Upper lobe of left lung (tissue), 6 donors: ENCODE results near the gene NBEA. TPM values are rescaled to one million over a fixed set of nuclear protein-coding genes. Genes with fewer than 3 reads are reported as not detected.

Source experiments
- ATAC-seq, 2 donors: fragments of 200-7000 bp; cut with Tn5 transposase; one replicate each; pipeline ENCODE4 v1.9.1; 2022; ENCODE audit warnings: mild to moderate bottlenecking in 2 of 2, moderate library complexity in 2 of 2; ENCODE audit not compliant: low FRiP score in 2 of 2
- DNase-seq, 2 donors: peaks; one replicate each; pipeline ENCODE4 v3.0.0-alpha.2; 2019 to 2020
- H3K27ac ChIP-seq, 4 donors: fragments of 200-600 bp; sonication (generic); one replicate each; pipeline ENCODE4 v1.5.1; 2016 to 2019
- H3K27me3 ChIP-seq, 4 donors: fragments of 200-600 bp; sonication (generic); one replicate each; pipeline ENCODE4 v1.5.1; 2017 to 2019
- H3K36me3 ChIP-seq, 4 donors: fragments of 200-600 bp; sonication (generic); one replicate each; pipeline ENCODE4 v1.5.1; 2016 to 2019
- H3K4me1 ChIP-seq, 4 donors: fragments of 200-600 bp; sonication (generic); one replicate each; pipeline ENCODE4 v1.5.1; 2018 to 2019
- H3K4me3 ChIP-seq, 4 donors: fragments of 200-600 bp; sonication (generic); one replicate each; pipeline ENCODE4 v1.5.1; 2017 to 2019; ENCODE audit warnings: mild to moderate bottlenecking in 2 of 4, moderate library complexity in 1 of 4
- H3K9me3 ChIP-seq, 4 donors: fragments of 200-600 bp; sonication (generic); one replicate each; pipeline ENCODE4 v1.5.1; 2018 to 2019
- EP300 ChIP-seq, 4 donors: sonication (generic); formaldehyde crosslinking; IDR thresholded peaks; one replicate each; pipeline ENCODE4 v1.5.1; 2017; ENCODE audit warnings: antibody characterized with exemption in 4 of 4, control low read depth in 2 of 4
- POLR2A ChIP-seq, 4 donors: fragments of 450-650 bp; IDR thresholded peaks; one replicate each; pipeline ENCODE4 v1.5.1; 2016 to 2017; ENCODE audit warnings: antibody characterized with exemption in 4 of 4, mild to moderate bottlenecking in 2 of 4
- POLR2AphosphoS5 ChIP-seq, 2 donors: sonication (generic); formaldehyde crosslinking; IDR thresholded peaks; one replicate each; pipeline ENCODE4 v1.5.1; 2017; ENCODE audit warnings: antibody characterized with exemption in 2 of 2
- WGBS, 2 donors: methylation state at CpG; one replicate each; pipeline ENCODE4 v1.1.5; 2017 to 2018; 5-methylcytosine and 5-hydroxymethylcytosine counted together
- total RNA-seq, 6 donors: library from RNA; depleted of rRNA in 4 of 6; stranded (reverse); fragments of >200 nt in 4 of 6; gene quantifications; one replicate each; pipeline versions ENCODE4 v1.1.0 to v1.2.1, GENCODE V29; 2016 to 2021
- TF ChIP-seq, protein P1 (sequence below), 6 experiments: fragments of 450-650 bp in 4 of 6; fragments of 200-600 bp in 2 of 6; sonication (generic) in 2 of 6; IDR thresholded peaks; one replicate each; pipeline ENCODE4 v1.5.1; 2016 to 2019; ENCODE audit warnings: antibody characterized with exemption in 6 of 6
- donor health status: DM: no; HTN: no; CAD: no; lungs with moderate emphysema.
- donor health status: DM: no; HTN: yes; CAD: no; lungs with severe emphysema.

The NBEA gene
- total RNA-seq, 6 donors from 2014 or later = 2.7 to 21.4 (median 5.5) TPM

DNA sequence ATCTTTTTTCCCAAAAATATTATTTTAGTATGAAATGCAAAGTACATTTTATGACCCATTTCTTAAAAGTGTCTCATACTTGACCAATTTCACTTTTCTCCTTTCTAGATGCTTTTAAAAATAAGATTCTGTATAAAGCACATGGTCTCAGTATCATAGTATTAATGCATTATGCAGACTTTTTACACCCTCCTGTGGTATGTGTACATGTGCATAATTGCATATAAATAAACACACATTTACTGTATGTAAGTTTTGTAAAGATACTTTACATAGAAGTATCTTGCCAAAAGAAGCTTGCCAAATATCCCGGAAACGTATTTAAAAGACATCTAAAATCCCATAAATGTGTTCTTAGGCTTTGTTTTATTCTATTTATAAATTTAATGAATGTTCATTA lies 619.5 kb downstream of the NBEA start:
- Histone ChIP-seq H3K4me1 (no peaks in the 10 kb centered on the region), H3K27ac (no peak overlapping the region), H3K27me3 (no peaks in the 10 kb centered on the region), H3K4me3 (no peak overlapping the region), H3K36me3 (no peaks in the 10 kb centered on the region), H3K9me3 (no peaks in the 10 kb centered on the region)
- no peak for ATAC-seq
- TF ChIP-seq, protein P1, sequence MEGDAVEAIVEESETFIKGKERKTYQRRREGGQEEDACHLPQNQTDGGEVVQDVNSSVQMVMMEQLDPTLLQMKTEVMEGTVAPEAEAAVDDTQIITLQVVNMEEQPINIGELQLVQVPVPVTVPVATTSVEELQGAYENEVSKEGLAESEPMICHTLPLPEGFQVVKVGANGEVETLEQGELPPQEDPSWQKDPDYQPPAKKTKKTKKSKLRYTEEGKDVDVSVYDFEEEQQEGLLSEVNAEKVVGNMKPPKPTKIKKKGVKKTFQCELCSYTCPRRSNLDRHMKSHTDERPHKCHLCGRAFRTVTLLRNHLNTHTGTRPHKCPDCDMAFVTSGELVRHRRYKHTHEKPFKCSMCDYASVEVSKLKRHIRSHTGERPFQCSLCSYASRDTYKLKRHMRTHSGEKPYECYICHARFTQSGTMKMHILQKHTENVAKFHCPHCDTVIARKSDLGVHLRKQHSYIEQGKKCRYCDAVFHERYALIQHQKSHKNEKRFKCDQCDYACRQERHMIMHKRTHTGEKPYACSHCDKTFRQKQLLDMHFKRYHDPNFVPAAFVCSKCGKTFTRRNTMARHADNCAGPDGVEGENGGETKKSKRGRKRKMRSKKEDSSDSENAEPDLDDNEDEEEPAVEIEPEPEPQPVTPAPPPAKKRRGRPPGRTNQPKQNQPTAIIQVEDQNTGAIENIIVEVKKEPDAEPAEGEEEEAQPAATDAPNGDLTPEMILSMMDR (IDR thresholded peaks at IDR 0.05) = no peak
- no peak for TF ChIP-seq POLR2A (IDR thresholded peaks at IDR 0.05)
- TF ChIP-seq POLR2AphosphoS5 (IDR thresholded peaks at IDR 0.05) = no peak
- TF ChIP-seq EP300 (IDR thresholded peaks at IDR 0.05) = no peak
- WGBS, 2 donors = 86% methylated on average over 2 of the region's 2 CpGs
- no peak for DNase-seq

DNA sequence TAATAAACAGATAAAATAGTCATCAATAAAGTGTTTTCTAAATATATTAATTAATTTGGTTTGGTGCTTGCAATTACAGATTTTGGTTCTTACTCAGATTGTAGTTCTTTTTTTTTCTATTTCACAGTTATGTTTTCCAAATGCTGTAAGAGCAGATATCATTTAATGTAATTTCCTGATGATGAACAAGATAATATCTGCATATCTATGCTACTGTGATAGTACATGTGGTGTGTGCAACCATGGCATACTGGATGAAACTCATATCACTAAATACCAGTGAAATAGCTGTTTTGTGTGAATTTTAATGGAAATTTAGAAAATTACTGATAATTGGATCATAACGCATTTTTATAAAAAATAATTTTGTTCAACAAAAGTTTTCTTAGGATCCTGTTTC lies 623.2 kb downstream of the NBEA start:
- no peak overlapping the region for H3K4me3 ChIP-seq
- no peaks in the 10 kb centered on the region for H3K27me3 ChIP-seq
- no peaks in the 10 kb centered on the region for H3K9me3 ChIP-seq
- H3K27ac ChIP-seq = no peak overlapping the region
- no peaks in the 10 kb centered on the region for H3K36me3 ChIP-seq
- TF ChIP-seq, protein P1 (IDR thresholded peaks at IDR 0.05) = no peak
- TF ChIP-seq POLR2A (IDR thresholded peaks at IDR 0.05) (no peak), POLR2AphosphoS5 (IDR thresholded peaks at IDR 0.05) (no peak), EP300 (IDR thresholded peaks at IDR 0.05) (no peak)
- WGBS, 2 donors = 98 to 100% methylated on average over 1 of the region's 1 CpG
- no peaks in the 10 kb centered on the region for H3K4me1 ChIP-seq
- ATAC-seq (no peak), DNase-seq (no peak)

DNA sequence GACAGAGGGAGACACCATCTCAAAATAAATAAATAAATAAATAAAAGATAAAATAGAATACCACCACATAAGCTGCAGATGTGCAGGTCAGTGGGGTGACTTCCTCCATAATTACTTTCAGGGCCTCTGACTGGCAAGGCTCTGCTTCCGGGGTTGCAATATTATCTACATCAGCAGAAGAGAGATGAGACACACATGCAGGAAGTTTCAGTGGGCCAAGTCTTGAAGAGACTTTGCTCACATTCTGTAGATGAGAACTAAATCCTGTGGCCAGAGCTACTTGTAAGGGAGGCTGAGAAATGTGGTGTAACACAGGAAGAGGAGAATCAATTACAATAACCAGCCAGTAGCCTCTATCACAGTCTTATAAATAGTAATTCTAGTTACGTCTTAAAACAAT lies 624.3 kb downstream of the NBEA start:
- Histone ChIP-seq H3K27me3 (no peaks in the 10 kb centered on the region), H3K36me3 (no peaks in the 10 kb centered on the region), H3K9me3 (no peaks in the 10 kb centered on the region), H3K27ac (no peak overlapping the region), H3K4me1 (no peaks in the 10 kb centered on the region), H3K4me3 (no peak overlapping the region)
- 63 to 72% methylated on average over 2 of the region's 2 CpGs for WGBS, 2 donors
- no peak for TF ChIP-seq EP300 (IDR thresholded peaks at IDR 0.05)
- ATAC-seq (no peak), DNase-seq (no peak)

DNA sequence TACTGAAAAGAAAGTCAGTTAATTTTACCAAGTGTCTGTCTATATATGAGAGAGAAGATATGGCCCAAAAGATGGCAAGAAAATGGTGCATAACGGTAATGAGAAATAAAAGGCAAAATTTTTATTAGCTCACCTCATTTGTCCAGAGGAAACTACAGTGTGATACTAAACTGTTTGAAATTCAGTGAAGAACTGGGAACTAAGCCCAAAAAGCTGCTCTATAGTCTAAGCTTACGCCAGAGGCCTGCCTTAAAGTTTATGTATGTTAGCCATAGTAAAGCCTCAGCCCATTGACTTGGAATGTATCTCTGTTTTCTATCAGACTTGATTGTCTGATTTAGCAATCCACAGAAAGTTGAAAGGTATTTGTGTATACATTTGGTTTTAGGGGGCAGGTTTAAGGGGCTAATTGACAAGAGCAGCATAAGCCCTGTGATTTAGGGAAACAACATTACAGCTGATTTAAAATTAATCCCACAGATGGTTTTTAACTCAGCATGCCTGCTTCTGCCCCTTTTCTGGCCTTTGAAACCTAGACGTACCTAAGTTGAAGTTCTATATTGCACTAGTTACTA lies 625.4 kb downstream of the NBEA start:
- WGBS, 2 donors = 80 to 88% methylated on average over 3 of the region's 3 CpGs
- H3K4me3 ChIP-seq = no peak overlapping the region
- TF ChIP-seq, protein P1 (IDR thresholded peaks at IDR 0.05) = no peak
- TF ChIP-seq POLR2AphosphoS5 (IDR thresholded peaks at IDR 0.05) (no peak), EP300 (IDR thresholded peaks at IDR 0.05) (no peak), POLR2A (IDR thresholded peaks at IDR 0.05) (no peak)
- H3K27ac ChIP-seq = no peak overlapping the region
- ATAC-seq (no peak), DNase-seq (no peak)
- H3K27me3 ChIP-seq = no peaks in the 10 kb centered on the region
- H3K4me1 ChIP-seq = no peaks in the 10 kb centered on the region
- no peaks in the 10 kb centered on the region for H3K9me3 ChIP-seq
- no peaks in the 10 kb centered on the region for H3K36me3 ChIP-seq

DNA sequence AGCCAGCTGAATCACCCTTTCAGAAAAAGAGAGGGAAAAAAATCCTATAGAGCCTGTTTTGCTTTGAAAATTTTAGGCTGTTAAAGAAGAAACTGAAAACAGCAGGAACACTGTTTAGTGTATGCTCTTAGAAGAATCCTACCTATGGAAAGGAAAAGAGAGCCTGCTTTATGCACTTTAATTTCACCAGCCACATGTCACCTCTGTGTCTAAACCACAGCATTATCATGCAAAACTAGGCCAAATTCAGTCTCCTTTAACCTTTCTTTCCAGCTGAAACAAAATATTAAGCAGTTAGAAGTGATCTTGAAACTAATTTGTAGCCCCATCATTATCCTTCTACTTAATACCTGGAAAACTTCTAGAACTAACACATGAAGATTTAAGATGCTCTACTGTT lies 631.6 kb downstream of the NBEA start:
- Histone ChIP-seq H3K27me3 (no peaks in the 10 kb centered on the region), H3K4me3 (no peak overlapping the region), H3K27ac (no peak overlapping the region), H3K4me1 (no peaks in the 10 kb centered on the region), H3K9me3 (no peaks in the 10 kb centered on the region), H3K36me3 (no peaks in the 10 kb centered on the region)
- DNase-seq (no peak), ATAC-seq (no peak)
- TF ChIP-seq POLR2A (IDR thresholded peaks at IDR 0.05) = no peak
- no peak for TF ChIP-seq POLR2AphosphoS5 (IDR thresholded peaks at IDR 0.05)
- TF ChIP-seq, protein P1 (IDR thresholded peaks at IDR 0.05) = no peak
- no peak for TF ChIP-seq EP300 (IDR thresholded peaks at IDR 0.05)
